Kidney (tissue), 14 donors: ENCODE results near the gene HNRNPUL1. TPM values are rescaled to one million over a fixed set of nuclear protein-coding genes. Genes with fewer than 3 reads are reported as not detected.
A peak's percentile ranks its signal among the peaks of the same experiment; 100 is the strongest.

Source experiments
- DNase-seq, 5 donors: peaks; one replicate each; pipeline ENCODE4 v3.0.0-alpha.2; 2013 to 2020
- FAIRE-seq: peaks from 2 replicates; lab custom pipeline; 2012; peaks lifted over from hg19 to GRCh38; lab: Jason Lieb, UNC
- H3K27ac ChIP-seq, 2 donors: one replicate each; pipeline ENCODE4 v1.7.0; 2013; ENCODE audit warnings: low read depth in 2 of 2, low read length in 2 of 2, inconsistent platforms in 1 of 2
- H3K27me3 ChIP-seq: one replicate; pipeline ENCODE4 v1.7.1; 2013; ENCODE audit warnings: low read length, inconsistent platforms; ENCODE audit not compliant: control insufficient read depth, insufficient read depth
- H3K36me3 ChIP-seq, 3 donors: one replicate each; pipeline versions ENCODE4 v1.7.0 to v1.7.1; 2013; ENCODE audit warnings: low read length in 3 of 3, control low read depth in 1 of 3, inconsistent platforms in 1 of 3; ENCODE audit not compliant: insufficient read depth in 3 of 3, control insufficient read depth in 2 of 3
- H3K4me1 ChIP-seq, 3 donors: one replicate each; pipeline versions ENCODE4 v1.7.0 to v1.7.1; 2013; ENCODE audit warnings: low read length in 3 of 3, inconsistent platforms in 1 of 3, low read depth in 1 of 3; ENCODE audit not compliant: control insufficient read depth in 2 of 3, insufficient read depth in 2 of 3
- H3K4me3 ChIP-seq, 3 donors: one replicate each; pipeline versions ENCODE4 v1.7.0 to v1.8.1; 2013; ENCODE audit warnings: low read length in 3 of 3, control low read depth in 1 of 3, inconsistent platforms in 1 of 3
- H3K9ac ChIP-seq, 3 donors: one replicate each; pipeline versions ENCODE4 v1.7.0 to v1.7.1; 2013; ENCODE audit warnings: low read length in 3 of 3, control low read depth in 1 of 3, inconsistent platforms in 1 of 3
- H3K9me3 ChIP-seq, 3 donors: one replicate each; pipeline versions ENCODE4 v1.7.0 to v1.7.1; 2013; ENCODE audit warnings: low read length in 3 of 3, control low read depth in 1 of 3, inconsistent platforms in 1 of 3; ENCODE audit not compliant: control insufficient read depth in 2 of 3, insufficient read depth in 1 of 3
- intact Hi-C: fragments of 100-400 bp; cut with DNase I; formaldehyde crosslinking; loops from one replicate; pipeline ENCODE4 v1.11.1; 2022
- polyA plus RNA-seq: library from polyadenylated mRNA; stranded (reverse); fragments of 350-450 nt; fragmentation: Illumina TruSeq; extraction: RNeasy Lipid Tissue Mini Kit (QIAGEN cat#74804); gene quantifications from one replicate; pipeline ENCODE4 v1.2.3, GENCODE V29; 2014; ENCODE audit warnings: low read depth, low replicate concordance; ENCODE audit not compliant: insufficient read depth
- total RNA-seq: library from RNA; stranded (reverse); fragmentation: NEBNext Ultra II Directional; extraction: Animal tissue kit (Norgen Biotek cat#: 25700); gene quantifications from one replicate; pipeline ENCODE4 v1.2.1, GENCODE V29; 2021
- TF ChIP-seq, protein P1 (sequence below): IDR thresholded peaks from 3 replicates; pipeline ENCODE4 v1.5.1; 2012; ENCODE audit warnings: mild to moderate bottlenecking, moderate library complexity, borderline replicate concordance; ENCODE audit not compliant: insufficient read depth; ENCODE audit errors: extremely low read depth
- donor health status: control.
- donor health status: control.
- donor health status: control.
- donor health status: control.
- donor health status: control.
- donor health status: DM: yes; HTN: yes; CAD: no.
- donor health status: Normal renal cell carcinoma (clear cell type).

HNRNPUL1 gene
- total and polyA plus RNA-seq, 2 donors from 2014 or later: 51.0 to 182 TPM

- no peak for DNase-seq
- H3K4me1 ChIP-seq: peaks cover 0 to 20% (median 4%) of the 10 kb centered on the region in 3 donors
- peak overlapping the region; percentile 26 to 35 for H3K27ac ChIP-seq
- peaks cover 21 to 86% (median 76%) of the 10 kb centered on the region in 3 donors for H3K36me3 ChIP-seq
- intact Hi-C loops: no loop called here
- H3K9ac ChIP-seq: no peak overlapping the region
- TF ChIP-seq, protein P1, sequence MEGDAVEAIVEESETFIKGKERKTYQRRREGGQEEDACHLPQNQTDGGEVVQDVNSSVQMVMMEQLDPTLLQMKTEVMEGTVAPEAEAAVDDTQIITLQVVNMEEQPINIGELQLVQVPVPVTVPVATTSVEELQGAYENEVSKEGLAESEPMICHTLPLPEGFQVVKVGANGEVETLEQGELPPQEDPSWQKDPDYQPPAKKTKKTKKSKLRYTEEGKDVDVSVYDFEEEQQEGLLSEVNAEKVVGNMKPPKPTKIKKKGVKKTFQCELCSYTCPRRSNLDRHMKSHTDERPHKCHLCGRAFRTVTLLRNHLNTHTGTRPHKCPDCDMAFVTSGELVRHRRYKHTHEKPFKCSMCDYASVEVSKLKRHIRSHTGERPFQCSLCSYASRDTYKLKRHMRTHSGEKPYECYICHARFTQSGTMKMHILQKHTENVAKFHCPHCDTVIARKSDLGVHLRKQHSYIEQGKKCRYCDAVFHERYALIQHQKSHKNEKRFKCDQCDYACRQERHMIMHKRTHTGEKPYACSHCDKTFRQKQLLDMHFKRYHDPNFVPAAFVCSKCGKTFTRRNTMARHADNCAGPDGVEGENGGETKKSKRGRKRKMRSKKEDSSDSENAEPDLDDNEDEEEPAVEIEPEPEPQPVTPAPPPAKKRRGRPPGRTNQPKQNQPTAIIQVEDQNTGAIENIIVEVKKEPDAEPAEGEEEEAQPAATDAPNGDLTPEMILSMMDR: no peak
- no peaks in the 10 kb centered on the region for H3K9me3 ChIP-seq
- no peak overlapping the region for H3K4me3 ChIP-seq
- FAIRE-seq: no peak
- H3K27me3 ChIP-seq: no peaks in the 10 kb centered on the region
Measured at GRCh38 chr19:41299046-41299754, 35.0 kb downstream of the HNRNPUL1 start.

GRCh38 chr19:41299755-41300089 is 35.5 kb downstream of the HNRNPUL1 start:
- DNase-seq (no peak), FAIRE-seq (no peak)
- Histone ChIP-seq H3K9me3 (no peaks in the 10 kb centered on the region), H3K4me1 (peaks cover 0 to 20% (median 4%) of the 10 kb centered on the region in 3 donors), H3K27ac (no peak overlapping the region), H3K27me3 (no peaks in the 10 kb centered on the region), H3K4me3 (no peak overlapping the region), H3K36me3 (peaks cover 23 to 86% (median 76%) of the 10 kb centered on the region in 3 donors), H3K9ac (no peak overlapping the region)
- intact Hi-C loops: no loop called here
- TF ChIP-seq, protein P1: no peak

DNA sequence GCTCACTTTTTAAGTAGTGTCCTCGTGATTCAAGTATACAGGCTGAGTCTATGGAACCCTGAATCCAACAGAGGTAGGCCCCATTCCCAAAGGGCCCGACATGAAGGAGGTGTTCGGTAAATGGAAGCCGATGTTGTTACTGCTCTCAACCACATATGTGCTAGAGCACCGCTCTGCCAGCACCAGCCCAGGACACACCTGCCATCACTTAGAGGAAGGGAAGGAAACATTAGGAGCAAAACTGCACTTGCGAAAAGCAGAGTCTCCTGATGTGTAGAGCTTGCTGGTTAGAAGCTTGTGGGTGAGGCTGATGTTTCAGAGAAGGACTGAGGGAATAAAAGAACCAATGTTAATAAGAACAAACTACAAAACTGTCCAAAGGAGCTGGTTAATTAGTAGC is 36.4 kb downstream of the HNRNPUL1 start:
- intact Hi-C loops: no loop called here
- Histone ChIP-seq H3K4me1 (peaks cover 0 to 20% (median 4%) of the 10 kb centered on the region in 3 donors), H3K9me3 (no peaks in the 10 kb centered on the region), H3K4me3 (no peak overlapping the region), H3K36me3 (peaks cover 19 to 85% (median 75%) of the 10 kb centered on the region in 3 donors), H3K27ac (no peak overlapping the region), H3K9ac (no peak overlapping the region), H3K27me3 (no peaks in the 10 kb centered on the region)
- TF ChIP-seq, protein P1: no peak
- FAIRE-seq: no peak
- DNase-seq: no peak
